Transverse colon (tissue), 4 donors: ENCODE results near the gene LIMK1.

Experiments used
- CTCF ChIP-seq, 5 experiments: fragments of 200-600 bp in 3 of 5; fragments of 450-650 bp in 2 of 5; sonication (generic) in 3 of 5; IDR thresholded peaks; 1 replicate in 2 of 5; 2 replicates in 3 of 5; pipeline ENCODE4 v1.5.1; 2016 to 2017; ENCODE audit warnings: antibody characterized with exemption in 5 of 5, inconsistent platforms in 3 of 5, mild to moderate bottlenecking in 2 of 5, moderate library complexity in 1 of 5
- POLR2A ChIP-seq: fragments of 450-650 bp; IDR thresholded peaks from one replicate; pipeline ENCODE4 v1.6.1; 2016; ENCODE audit warnings: antibody characterized with exemption, mild to moderate bottlenecking, moderate library complexity
- POLR2AphosphoS5 ChIP-seq, 3 donors: sonication (generic); formaldehyde crosslinking; IDR thresholded peaks; one replicate each; pipeline ENCODE4 v1.6.1; 2016; ENCODE audit warnings: antibody characterized with exemption in 3 of 3

GRCh38 chr7:74143383-74143782, 59.8 kb downstream of the LIMK1 start:
- TF ChIP-seq POLR2AphosphoS5 (IDR thresholded peaks at IDR 0.05), result no peak
- no peak for TF ChIP-seq POLR2A
- no peak for TF ChIP-seq CTCF (IDR thresholded peaks at IDR 0.05)
